ENCODE data around the gene TMEM190. TPM values are rescaled to one million over a fixed set of nuclear protein-coding genes. Genes with fewer than 3 reads are reported as not detected.

The TMEM190 gene
- total RNA-seq, 1 donor from 2014 or later = not detected

DNA sequence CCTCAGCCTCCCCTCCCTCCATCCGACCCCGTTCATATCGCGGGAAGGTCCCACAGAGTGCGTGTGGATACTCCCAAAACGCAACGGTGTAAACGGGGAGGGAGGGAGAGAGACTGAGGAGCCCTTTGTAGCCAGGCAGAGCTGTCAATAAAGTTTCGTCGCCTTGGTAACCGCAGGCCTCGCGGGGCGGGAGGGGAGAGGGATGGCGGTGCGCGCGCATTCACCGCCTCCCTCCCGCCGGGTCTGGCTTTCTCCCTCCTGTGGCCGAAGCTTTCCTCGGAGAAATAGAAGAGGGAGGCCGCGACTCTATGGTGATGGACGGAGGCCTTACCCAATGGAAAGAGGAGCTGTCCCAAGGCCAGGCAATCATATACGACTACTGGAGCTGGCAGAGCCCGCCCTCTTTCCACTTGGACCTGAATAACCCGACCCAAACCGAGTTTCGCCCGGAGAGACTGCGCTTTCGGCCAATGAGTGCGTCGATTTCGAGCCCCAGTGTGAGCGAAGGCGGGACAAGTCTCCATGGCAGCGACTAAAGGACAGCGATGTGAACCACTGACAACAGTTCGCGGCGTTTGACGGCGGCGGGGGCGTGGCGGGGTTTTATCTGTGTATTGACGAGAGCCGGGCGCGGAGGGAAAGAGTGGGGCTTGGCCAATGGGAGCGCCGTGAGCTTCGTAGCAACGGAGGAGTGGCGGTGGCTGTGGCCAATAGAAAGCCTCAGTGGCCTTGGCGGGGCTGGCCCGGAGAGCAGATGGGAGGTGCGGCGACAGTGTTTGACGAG is 37.3 kb upstream of the TMEM190 start, which contains the start of gene KMT5C:
Gene KMT5C, plus strand, starts transcription at position 772 of the 784 bp plus-strand sequence. CDS start 2,061 bp downstream, outside the sequence.
- H3K27ac Mint-ChIP-seq (ENCODE audit: unreplicated experiment) = peak within 1 kb of the TSS; percentile 100
- H3K9me3 Mint-ChIP-seq (ENCODE audit: unreplicated experiment) = no peaks in the 10 kb centered on the region
- no peaks in the 10 kb centered on the region for H3K36me3 Mint-ChIP-seq (ENCODE audit: low read depth, unreplicated experiment)
- peak within 1 kb of the TSS; percentile 97 for H3K4me3 Mint-ChIP-seq (ENCODE audit: unreplicated experiment)
- peaks cover 5% of the 10 kb centered on the region for H3K4me1 Mint-ChIP-seq (ENCODE audit: unreplicated experiment)
- peaks cover 12% of the 10 kb centered on the region for H3K27me3 Mint-ChIP-seq (ENCODE audit: unreplicated experiment)
- DNase-seq (ENCODE audit: low spot score) = peak; percentile 99
- TF ChIP-seq, protein P1, sequence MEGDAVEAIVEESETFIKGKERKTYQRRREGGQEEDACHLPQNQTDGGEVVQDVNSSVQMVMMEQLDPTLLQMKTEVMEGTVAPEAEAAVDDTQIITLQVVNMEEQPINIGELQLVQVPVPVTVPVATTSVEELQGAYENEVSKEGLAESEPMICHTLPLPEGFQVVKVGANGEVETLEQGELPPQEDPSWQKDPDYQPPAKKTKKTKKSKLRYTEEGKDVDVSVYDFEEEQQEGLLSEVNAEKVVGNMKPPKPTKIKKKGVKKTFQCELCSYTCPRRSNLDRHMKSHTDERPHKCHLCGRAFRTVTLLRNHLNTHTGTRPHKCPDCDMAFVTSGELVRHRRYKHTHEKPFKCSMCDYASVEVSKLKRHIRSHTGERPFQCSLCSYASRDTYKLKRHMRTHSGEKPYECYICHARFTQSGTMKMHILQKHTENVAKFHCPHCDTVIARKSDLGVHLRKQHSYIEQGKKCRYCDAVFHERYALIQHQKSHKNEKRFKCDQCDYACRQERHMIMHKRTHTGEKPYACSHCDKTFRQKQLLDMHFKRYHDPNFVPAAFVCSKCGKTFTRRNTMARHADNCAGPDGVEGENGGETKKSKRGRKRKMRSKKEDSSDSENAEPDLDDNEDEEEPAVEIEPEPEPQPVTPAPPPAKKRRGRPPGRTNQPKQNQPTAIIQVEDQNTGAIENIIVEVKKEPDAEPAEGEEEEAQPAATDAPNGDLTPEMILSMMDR (IDR thresholded peaks at IDR 0.05; ENCODE audit: unreplicated experiment) = no peak

DNA sequence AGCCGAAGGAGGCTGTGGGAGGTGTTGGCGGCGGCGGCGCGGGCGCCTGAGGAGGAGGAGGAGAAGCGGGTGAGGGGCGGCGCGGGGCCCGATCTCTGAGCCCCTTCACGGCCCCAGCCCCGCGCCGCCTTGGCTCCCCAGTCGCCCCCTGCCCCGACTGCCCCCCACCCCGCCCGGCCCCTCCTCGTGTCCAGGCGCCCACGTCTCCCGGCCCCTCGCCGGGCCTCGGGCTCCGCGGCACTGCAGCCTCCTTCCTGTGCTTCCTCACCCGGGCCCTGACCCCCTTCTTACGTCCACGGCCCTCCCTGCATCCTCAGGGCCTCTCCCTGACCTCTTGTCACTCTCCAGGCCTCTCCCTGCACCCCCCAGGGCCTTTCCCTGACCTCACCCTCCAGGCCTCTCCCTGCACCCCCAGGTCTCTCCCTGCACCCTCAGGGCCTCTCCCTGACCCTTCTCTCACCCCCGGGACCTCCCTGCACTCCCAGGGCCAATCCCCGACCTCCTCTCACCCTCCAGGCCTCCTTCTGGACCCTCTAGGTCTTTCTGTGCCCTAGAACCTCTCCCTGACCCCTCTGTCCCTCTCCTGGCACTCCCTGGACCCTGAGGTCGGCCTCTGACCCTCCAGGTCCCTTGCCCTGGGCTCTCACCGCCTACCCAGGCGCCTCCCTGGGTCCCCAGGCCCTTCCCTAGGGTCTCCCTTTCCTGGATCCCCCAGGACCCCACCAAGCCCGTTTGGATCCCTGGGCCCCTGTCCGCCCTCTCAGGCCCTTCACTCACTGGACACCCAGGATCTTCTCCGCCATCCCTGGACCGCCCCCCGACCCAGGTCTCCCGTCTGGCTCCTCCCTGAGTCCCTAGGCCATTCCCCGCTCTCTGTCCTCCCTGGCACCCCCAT is 36.5 kb upstream of the TMEM190 start:
- Mint-ChIP-seq H3K36me3 (ENCODE audit: low read depth, unreplicated experiment) (no peaks in the 10 kb centered on the region), H3K4me3 (ENCODE audit: unreplicated experiment) (peak overlapping the region; percentile 97), H3K27ac (ENCODE audit: unreplicated experiment) (peak overlapping the region; percentile 100), H3K4me1 (ENCODE audit: unreplicated experiment) (peaks cover 5% of the 10 kb centered on the region), H3K27me3 (ENCODE audit: unreplicated experiment) (peaks cover 14% of the 10 kb centered on the region), H3K9me3 (ENCODE audit: unreplicated experiment) (no peaks in the 10 kb centered on the region)
- TF ChIP-seq, protein P1 (IDR thresholded peaks at IDR 0.05; ENCODE audit: unreplicated experiment) = no peak
- DNase-seq (ENCODE audit: low spot score) = no peak

DNA sequence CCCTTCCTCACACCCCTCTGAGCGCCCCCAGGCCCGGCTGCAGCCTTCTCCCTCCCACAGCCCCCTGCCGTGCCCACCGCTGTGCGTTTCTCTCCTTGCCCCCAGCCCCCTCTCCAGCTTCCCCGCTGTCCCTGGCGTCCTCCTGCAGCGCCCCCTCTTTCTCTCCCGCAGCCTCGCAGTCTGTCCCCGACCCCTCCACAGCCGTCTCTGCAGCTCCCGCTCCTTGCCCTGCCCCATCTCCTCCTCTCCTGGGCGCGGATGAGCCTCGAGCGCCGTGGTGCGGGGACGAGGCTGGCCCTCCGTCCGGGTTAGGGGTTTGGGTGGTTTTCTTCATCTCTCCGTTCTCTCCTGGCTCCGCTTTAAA is 35.9 kb upstream of the TMEM190 start:
- Mint-ChIP-seq H3K4me3 (ENCODE audit: unreplicated experiment) (peak overlapping the region; percentile 89), H3K9me3 (ENCODE audit: unreplicated experiment) (no peaks in the 10 kb centered on the region), H3K27ac (ENCODE audit: unreplicated experiment) (no peak overlapping the region), H3K36me3 (ENCODE audit: low read depth, unreplicated experiment) (peaks cover 4% of the 10 kb centered on the region), H3K4me1 (ENCODE audit: unreplicated experiment) (peaks cover 5% of the 10 kb centered on the region), H3K27me3 (ENCODE audit: unreplicated experiment) (peaks cover 18% of the 10 kb centered on the region)
- DNase-seq (ENCODE audit: low spot score) = peak; percentile 41
- TF ChIP-seq, protein P1 (IDR thresholded peaks at IDR 0.05; ENCODE audit: unreplicated experiment) = no peak

DNA sequence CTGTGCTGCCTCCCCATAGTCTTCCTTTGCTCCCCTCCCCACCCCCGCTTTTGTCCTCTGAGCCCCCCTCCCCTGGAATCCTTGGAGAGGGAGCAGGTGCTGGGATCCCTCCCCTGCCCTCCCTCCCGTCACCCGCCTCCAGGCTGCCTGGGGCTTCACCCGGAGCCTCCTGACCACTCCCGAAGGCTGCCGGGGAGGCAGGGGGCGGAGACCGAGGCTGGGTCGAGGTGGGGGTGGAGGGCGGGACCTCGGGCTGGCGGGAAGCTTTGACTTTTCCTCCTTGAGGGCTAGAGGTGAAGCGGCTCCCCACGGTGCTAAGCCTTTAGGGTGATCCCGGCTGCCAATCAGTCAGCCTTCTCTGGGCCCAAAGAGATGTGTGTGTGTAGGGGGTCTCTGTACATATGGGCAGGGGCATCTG is 35.4 kb upstream of the TMEM190 start:
- Mint-ChIP-seq H3K4me3 (ENCODE audit: unreplicated experiment) (peak overlapping the region; percentile 89), H3K36me3 (ENCODE audit: low read depth, unreplicated experiment) (peaks cover 4% of the 10 kb centered on the region), H3K9me3 (ENCODE audit: unreplicated experiment) (no peaks in the 10 kb centered on the region), H3K27ac (ENCODE audit: unreplicated experiment) (peak overlapping the region; percentile 77), H3K27me3 (ENCODE audit: unreplicated experiment) (peaks cover 18% of the 10 kb centered on the region), H3K4me1 (ENCODE audit: unreplicated experiment) (peaks cover 5% of the 10 kb centered on the region)
- TF ChIP-seq, protein P1 (IDR thresholded peaks at IDR 0.05; ENCODE audit: unreplicated experiment) = no peak
- peak; percentile 59 for DNase-seq (ENCODE audit: low spot score)
